Gastroesophageal sphincter (tissue), 3 donors: Measurements from ENCODE around the gene ABHD3.

Experiments used
- CTCF ChIP-seq, 4 experiments: fragments of 200-600 bp in 2 of 4; fragments of 450-650 bp in 2 of 4; sonication (generic) in 1 of 4; IDR thresholded peaks; one replicate each; pipeline ENCODE4 v1.5.1; 2017 to 2019; ENCODE audit warnings: antibody characterized with exemption in 4 of 4, mild to moderate bottlenecking in 2 of 4, moderate library complexity in 2 of 4
- EP300 ChIP-seq: sonication (generic); formaldehyde crosslinking; IDR thresholded peaks from one replicate; pipeline ENCODE4 v1.6.1; 2017; ENCODE audit warnings: antibody characterized with exemption, mild to moderate bottlenecking
- POLR2A ChIP-seq, 2 donors: fragments of 450-650 bp; IDR thresholded peaks; one replicate each; pipeline ENCODE4 v1.6.1; 2017; ENCODE audit warnings: antibody characterized with exemption in 2 of 2, mild to moderate bottlenecking in 2 of 2, moderate library complexity in 1 of 2

- peak; percentile 43 to 80 (median 68) for TF ChIP-seq CTCF (IDR thresholded peaks at IDR 0.05)
- peak; percentile 89 to 93 for TF ChIP-seq POLR2A (IDR thresholded peaks at IDR 0.05)
- TF ChIP-seq EP300 = no peak
Observed at GRCh38 chr18:21704603-21705364, at the start of gene ABHD3.
